Mammary epithelial cell (primary cell): Measurements from ENCODE around the gene ABO.

Experiments used
- CTCF ChIP-seq, 2 donors: IDR thresholded peaks in 1 of 2; conservative IDR thresholded peaks in 1 of 2; 2 replicates each; pipeline ENCODE4 v1.5.1; 2011 to 2012; ENCODE audit warnings: inconsistent platforms in 2 of 2, low read length in 2 of 2, mild to moderate bottlenecking in 2 of 2, control low read depth in 1 of 2, low read depth in 1 of 2; ENCODE audit not compliant: insufficient read depth in 1 of 2; ENCODE audit errors: extremely low read depth in 1 of 2
- EZH2 ChIP-seq: IDR thresholded peaks from 2 replicates; pipeline ENCODE4 v1.6.1; 2012; ENCODE audit warnings: low read length, inconsistent platforms, borderline replicate concordance

- TF ChIP-seq CTCF (conservative IDR thresholded peaks at IDR 0.05 in 1 of 2, IDR thresholded peaks at IDR 0.05 in 1 of 2; ENCODE audit: extremely low read depth in 1 of 2, insufficient read depth in 1 of 2, low read depth in 1 of 2, low read length in 2 of 2) (no peak), EZH2 (no peak)
Observed at GRCh38 chr9:133255371-133256135, 19.4 kb downstream of the ABO start.
